Activated B cell treated with CpG ODN at 0.5 μM for 24 hours (primary cell): Measurements from ENCODE around the gene KISS1R. TPM values are rescaled to one million over a fixed set of nuclear protein-coding genes. Genes with fewer than 3 reads are reported as not detected.

Experiments used
- ATAC-seq: fragments of 200-7000 bp; cut with Tn5 transposase; one replicate; pipeline ENCODE4 v1.10.0; 2021; ENCODE audit warnings: low read depth, mild to moderate bottlenecking, moderate library complexity
- CTCF ChIA-PET: fragments of 350-600 bp; sonication (Branson Sonifier 250); formaldehyde crosslinking; loops from one replicate; lab custom pipeline; 2021; ENCODE audit warnings: antibody characterized with exemption; lab: Charles Lee
- POLR2A ChIA-PET: fragments of 350-600 bp; sonication (Branson Sonifier 250); formaldehyde crosslinking; loops from one replicate; lab custom pipeline; 2021; ENCODE audit warnings: antibody characterized with exemption; lab: Charles Lee
- DNase-seq: peaks from one replicate; pipeline ENCODE4 v3.0.0; 2022
- H3K27ac Mint-ChIP-seq: one replicate; pipeline ENCODE4 v1.8.0; 2020; ENCODE audit warnings: mixed read lengths
- H3K27me3 Mint-ChIP-seq: one replicate; pipeline ENCODE4 v1.8.0; 2021; ENCODE audit warnings: mixed read lengths
- H3K36me3 Mint-ChIP-seq: one replicate; pipeline ENCODE4 v1.8.0; 2021; ENCODE audit warnings: low read depth, mixed read lengths
- H3K4me1 Mint-ChIP-seq: one replicate; pipeline ENCODE4 v1.8.0; 2021; ENCODE audit warnings: mixed read lengths
- H3K4me3 Mint-ChIP-seq: one replicate; pipeline ENCODE4 v1.8.0; 2020; ENCODE audit warnings: mild to moderate bottlenecking, mixed read lengths
- H3K9me3 Mint-ChIP-seq: one replicate; pipeline ENCODE4 v1.8.0; 2020; ENCODE audit warnings: mixed read lengths
- CTCF ChIP-seq: fragments of 200-600 bp; IDR thresholded peaks from one replicate; pipeline ENCODE4 v1.8.0; 2022; ENCODE audit warnings: antibody characterized with exemption, mild to moderate bottlenecking
- intact Hi-C: fragments of 100-400 bp; cut with micrococcal nuclease; formaldehyde crosslinking; loops from one replicate; pipeline ENCODE4 v1.15.1; 2024
- total RNA-seq: library from RNA; stranded (reverse); gene quantifications from 2 replicates; pipeline ENCODE4 v1.2.3, GENCODE V29; 2022

The KISS1R gene
- total RNA-seq, 1 donor from 2014 or later, result 0.49 TPM

- no peak for ATAC-seq
- TF ChIP-seq CTCF, result no peak
- Mint-ChIP-seq H3K4me1 (peaks cover 54% of the 10 kb centered on the region), H3K9me3 (no peaks in the 10 kb centered on the region), H3K4me3 (peak overlapping the region; percentile 60), H3K27me3 (no peaks in the 10 kb centered on the region), H3K36me3 (no peaks in the 10 kb centered on the region), H3K27ac (peak overlapping the region; percentile 76)
- CTCF ChIA-PET, result interaction anchor here (1.1 to 1.6 kb wide), 2 partner anchors 28 to 30 kb away, joined by 3 to 4 read pairs; partner anchors contain the start of gene WDR18
- DNase-seq, result no peak
- POLR2A ChIA-PET, result interaction anchor here (0.6 to 0.8 kb wide), 2 partner anchors 47 to 621 kb away, joined by 3 to 12 read pairs; no protein-coding TSS in a partner anchor
- intact Hi-C loops, result no loop called here
Measured at GRCh38 chr19:953445-954271, 36.5 kb downstream of the KISS1R start.

- ATAC-seq (no peak), DNase-seq (no peak)
- intact Hi-C loops, result no loop called here
- no peak overlapping the region for H3K27ac Mint-ChIP-seq
- peak overlapping the region; percentile 24 for H3K4me3 Mint-ChIP-seq
- ChIA-PET CTCF (interaction anchor here (1.1 kb wide), 1 partner anchor 30 kb away, joined by 3 read pairs; the partner anchor contains the start of gene WDR18), POLR2A (interaction anchor here (0.6 to 1.0 kb wide), 3 partner anchors 30 to 621 kb away, joined by 3 to 12 read pairs (median 5); partner anchors contain the start of gene WDR18)
- H3K27me3 Mint-ChIP-seq, result no peaks in the 10 kb centered on the region
- no peaks in the 10 kb centered on the region for H3K9me3 Mint-ChIP-seq
- peaks cover 50% of the 10 kb centered on the region for H3K4me1 Mint-ChIP-seq
- no peak for TF ChIP-seq CTCF
- peaks cover 4% of the 10 kb centered on the region for H3K36me3 Mint-ChIP-seq
Measured at GRCh38 chr19:954272-954671, 37.1 kb downstream of the KISS1R start.

GRCh38 chr19:954672-955494 is 37.8 kb downstream of the KISS1R start:
- CTCF ChIA-PET, result interaction anchor here (1.1 kb wide), 1 partner anchor 29 kb away, joined by 3 read pairs; the partner anchor contains the start of gene WDR18
- Mint-ChIP-seq H3K27ac (peak overlapping the region; percentile 59), H3K4me3 (peak overlapping the region; percentile 35), H3K36me3 (peaks cover 8% of the 10 kb centered on the region), H3K27me3 (no peaks in the 10 kb centered on the region), H3K4me1 (peaks cover 45% of the 10 kb centered on the region), H3K9me3 (no peaks in the 10 kb centered on the region)
- intact Hi-C loops, result no loop called here
- POLR2A ChIA-PET, result interaction anchor here (0.6 to 1.0 kb wide), 3 partner anchors 29 to 620 kb away, joined by 3 to 12 read pairs (median 5); partner anchors contain the start of gene WDR18
- DNase-seq (no peak), ATAC-seq (peak; percentile 58)
- no peak for TF ChIP-seq CTCF

- ChIA-PET POLR2A (no interaction called here), CTCF (no interaction called here)
- no peak overlapping the region for H3K4me3 Mint-ChIP-seq
- no peak overlapping the region for H3K27ac Mint-ChIP-seq
- intact Hi-C loops, result no loop called here
- H3K9me3 Mint-ChIP-seq, result no peaks in the 10 kb centered on the region
- H3K36me3 Mint-ChIP-seq, result peaks cover 14% of the 10 kb centered on the region
- H3K27me3 Mint-ChIP-seq, result no peaks in the 10 kb centered on the region
- TF ChIP-seq CTCF, result no peak
- H3K4me1 Mint-ChIP-seq, result peaks cover 37% of the 10 kb centered on the region
- no peak for ATAC-seq
- no peak for DNase-seq
Measured at GRCh38 chr19:955803-956765, 39.0 kb downstream of the KISS1R start.
